GM18517 (cell line): ENCODE results near the gene IL17RE.
"Not testable (repeated sequence)": the region's sequence is repeated elsewhere in the genome, so short reads cannot be mapped to it uniquely, and the experiment has no call there.

Experiments
- ATAC-seq: cut with Tn5 transposase; IDR thresholded peaks from one replicate; pipeline ENCODE4 v1.9.1; 2021; ENCODE audit warnings: mild to moderate bottlenecking, moderate library complexity; ENCODE audit not compliant: unreplicated experiment

The IL17RE gene

DNA sequence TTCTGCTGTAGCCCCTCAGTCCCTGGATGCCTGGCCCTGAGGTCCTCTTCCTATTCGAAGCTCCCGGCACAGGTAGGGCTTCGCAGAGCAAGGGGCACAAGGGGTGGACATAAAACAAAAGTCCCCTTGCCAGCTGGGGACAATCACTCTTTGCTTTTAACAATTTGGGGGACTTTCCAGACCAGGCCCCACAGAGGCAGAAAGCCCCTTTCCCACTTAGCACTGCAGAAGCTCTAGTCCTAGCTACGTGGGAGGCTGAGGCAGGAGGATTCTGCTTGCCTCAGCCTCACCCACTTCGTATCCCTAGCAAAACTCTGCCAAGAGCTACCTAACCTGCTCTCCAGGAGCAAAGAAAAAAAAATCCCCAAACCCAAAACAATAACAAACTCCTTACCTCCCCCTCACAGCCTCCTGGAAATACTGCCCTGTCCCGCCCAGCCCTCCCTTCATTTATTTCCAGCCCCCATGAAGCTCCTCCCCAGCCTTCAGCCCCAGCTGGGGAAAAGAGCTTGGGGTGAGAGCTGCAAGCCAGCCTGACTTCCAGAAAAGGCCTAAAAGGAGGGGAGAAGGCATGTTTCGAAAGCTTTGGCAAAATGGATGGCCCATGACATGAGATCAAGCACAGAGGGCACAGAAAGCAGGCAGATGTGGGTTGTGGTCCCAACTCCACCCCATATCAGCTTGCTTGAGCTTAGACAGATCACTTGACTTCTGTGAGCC lies 22.7 kb upstream of the IL17RE start, which contains the start of gene CIDEC:
Gene CIDEC, minus strand, starts transcription at position 424 of the 720 bp plus-strand sequence. CDS start 1,767 bp downstream, outside the sequence.
- ATAC-seq: no peak

DNA sequence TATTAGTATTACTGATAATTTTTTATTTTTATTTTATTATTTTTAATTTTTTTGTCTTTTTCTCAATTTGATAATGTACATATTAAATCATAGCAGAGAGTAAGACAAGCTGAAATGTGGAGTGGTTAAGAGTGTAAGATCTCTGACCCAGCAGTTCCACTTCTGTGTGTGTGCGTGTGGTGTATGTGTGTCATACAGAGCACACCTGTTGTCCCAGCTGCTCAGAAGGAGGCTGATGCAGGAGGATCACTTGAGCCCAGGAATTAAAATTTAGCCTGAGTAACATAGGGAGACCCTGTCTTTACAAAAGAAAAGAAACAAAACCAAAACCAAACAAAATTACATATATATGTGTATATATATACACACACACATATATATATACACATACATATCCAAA lies 21.2 kb upstream of the IL17RE start:
- ATAC-seq: no peak

DNA sequence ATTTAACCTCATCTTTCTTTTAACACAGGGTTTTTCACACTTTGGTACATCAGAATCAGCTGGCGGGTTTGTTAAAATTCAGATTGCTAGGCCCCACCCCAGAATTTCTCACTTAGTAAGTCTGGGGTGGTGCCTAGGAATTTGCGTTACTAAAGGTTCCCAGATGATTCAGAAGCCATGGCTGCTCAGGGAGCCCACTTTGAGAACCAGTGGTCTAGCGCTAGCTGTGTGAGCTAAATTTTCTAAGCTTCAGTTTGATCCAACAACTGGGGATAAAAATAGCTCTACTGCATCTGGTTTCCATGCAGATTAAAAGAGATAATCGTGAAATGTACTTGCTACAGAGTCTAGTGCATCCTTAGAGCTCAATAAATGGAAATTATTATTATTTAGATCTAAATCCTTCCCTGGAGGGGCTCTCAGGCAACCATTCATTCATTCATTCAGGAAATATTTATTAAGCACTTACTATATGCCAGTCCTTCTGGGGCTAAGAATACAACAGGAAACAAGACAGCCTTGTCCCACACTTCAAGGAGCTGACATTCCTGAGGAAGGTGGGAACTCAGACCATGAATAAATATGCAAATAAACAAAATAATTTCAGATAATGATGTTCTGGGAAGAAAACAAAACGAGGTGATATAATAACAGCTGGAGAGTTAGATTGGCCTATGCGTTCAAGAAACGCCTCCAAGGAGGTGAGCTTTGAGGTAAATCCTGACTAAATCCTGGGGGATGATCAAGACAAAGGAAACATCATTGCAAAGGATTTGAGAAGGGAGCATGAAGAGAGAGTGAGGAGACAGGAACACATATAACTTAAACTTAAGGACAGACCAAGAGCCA lies 18.7 kb upstream of the IL17RE start:
- no peak for ATAC-seq

DNA sequence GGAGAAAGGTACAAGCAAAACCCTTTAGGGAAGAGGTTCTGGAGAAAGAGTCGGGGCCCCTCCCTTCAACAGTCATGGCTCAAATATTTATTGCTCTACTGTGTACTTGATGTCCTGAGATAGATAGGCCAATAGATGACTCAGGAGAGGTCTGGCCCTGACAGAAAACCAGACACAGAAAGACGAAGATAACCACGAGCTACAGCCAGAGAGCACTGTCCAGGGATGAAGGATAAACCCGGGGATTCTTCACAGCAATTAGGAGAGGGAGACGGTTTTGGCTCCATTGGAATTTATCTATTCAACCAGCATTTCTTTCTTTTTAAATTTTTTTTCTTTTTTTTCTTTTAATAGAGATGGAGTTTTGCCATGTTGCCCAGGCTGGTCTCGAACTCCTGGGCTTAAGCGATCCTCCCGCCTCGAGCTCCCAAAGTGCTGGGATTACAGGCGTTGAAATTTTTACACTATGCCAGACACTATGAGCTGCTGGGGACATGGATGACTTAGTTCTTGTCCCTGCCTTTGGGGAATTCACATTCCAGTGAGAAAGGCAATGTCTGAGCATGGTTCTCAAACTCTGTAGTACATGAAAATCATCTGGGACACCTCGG lies 18.0 kb upstream of the IL17RE start:
- no peak for ATAC-seq

DNA sequence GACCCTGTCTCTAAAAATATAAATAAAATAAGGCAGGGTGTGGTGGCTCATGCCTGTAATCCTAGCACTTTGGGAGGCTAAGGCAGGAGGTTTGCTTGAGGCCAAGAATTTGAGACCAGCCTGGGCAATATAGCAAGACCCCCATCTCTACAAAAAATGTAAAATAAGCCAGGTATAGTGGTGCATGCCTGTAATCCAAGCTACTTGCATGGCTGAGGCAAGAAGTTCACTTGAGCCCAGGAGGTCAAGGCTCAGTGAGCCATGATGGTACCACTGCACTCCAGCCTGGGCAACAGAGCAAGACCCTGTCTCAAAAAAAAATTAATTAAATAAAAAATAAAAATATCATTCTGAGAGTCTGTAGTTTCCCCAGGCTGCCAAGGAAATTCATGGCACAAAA lies 16.3 kb upstream of the IL17RE start:
- ATAC-seq: no peak

DNA sequence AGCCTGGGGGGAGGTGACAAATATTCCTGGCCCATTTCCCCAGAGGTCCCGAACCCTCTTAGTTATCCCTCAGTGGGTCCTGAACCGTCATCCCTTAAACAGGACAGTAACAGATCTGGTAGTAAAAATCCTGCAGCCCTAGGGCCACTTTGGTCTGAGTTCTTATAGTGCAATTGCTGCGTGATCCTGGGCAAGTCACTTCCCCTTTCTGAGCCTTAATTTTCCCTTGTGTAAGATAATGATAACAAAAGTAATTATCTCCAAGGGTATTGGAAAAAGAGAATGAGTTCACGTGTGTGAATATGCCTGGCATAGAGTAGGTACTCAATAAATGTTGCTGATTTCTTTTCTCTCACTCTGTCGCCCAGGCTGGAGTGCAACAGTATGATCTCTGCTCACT lies 15.2 kb upstream of the IL17RE start:
- ATAC-seq: no peak

DNA sequence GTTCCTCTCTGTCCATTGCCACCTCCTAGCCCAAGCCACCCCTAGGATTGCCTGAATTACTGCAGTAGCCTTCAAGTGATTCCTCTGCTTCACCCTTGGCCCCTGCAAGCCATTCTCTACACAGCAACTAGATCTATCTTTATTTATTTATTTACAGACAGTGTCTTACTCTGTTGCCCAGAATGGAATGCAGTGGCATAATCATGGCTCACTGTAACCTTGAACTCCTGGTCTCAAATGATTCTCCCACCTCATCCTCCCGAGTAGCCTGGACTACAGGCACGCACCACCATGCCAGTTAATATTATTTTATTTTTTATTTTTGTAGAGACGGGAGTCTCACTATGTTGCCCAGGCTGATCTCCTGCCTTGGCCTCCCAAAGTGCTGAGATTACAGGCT lies 14.1 kb upstream of the IL17RE start:
- no peak for ATAC-seq

DNA sequence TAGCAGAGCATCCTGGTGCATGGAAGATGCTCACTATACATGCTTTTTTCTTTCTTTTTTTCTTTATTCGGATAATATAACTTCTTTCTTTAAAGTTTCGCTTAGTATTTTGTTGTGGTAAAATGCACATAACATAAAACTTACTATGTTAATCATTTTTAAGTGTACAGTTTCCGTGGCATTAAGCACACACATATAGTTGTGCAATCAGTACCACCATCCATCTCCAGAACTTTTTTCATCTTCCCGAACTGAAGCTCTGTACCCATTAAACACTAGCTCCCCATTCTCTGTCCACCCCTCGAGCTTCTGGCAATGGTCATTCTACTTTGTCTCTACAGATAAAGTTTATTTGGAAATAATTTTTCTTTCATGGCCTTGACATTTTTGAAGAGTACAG lies 13.2 kb upstream of the IL17RE start:
- no peak for ATAC-seq

DNA sequence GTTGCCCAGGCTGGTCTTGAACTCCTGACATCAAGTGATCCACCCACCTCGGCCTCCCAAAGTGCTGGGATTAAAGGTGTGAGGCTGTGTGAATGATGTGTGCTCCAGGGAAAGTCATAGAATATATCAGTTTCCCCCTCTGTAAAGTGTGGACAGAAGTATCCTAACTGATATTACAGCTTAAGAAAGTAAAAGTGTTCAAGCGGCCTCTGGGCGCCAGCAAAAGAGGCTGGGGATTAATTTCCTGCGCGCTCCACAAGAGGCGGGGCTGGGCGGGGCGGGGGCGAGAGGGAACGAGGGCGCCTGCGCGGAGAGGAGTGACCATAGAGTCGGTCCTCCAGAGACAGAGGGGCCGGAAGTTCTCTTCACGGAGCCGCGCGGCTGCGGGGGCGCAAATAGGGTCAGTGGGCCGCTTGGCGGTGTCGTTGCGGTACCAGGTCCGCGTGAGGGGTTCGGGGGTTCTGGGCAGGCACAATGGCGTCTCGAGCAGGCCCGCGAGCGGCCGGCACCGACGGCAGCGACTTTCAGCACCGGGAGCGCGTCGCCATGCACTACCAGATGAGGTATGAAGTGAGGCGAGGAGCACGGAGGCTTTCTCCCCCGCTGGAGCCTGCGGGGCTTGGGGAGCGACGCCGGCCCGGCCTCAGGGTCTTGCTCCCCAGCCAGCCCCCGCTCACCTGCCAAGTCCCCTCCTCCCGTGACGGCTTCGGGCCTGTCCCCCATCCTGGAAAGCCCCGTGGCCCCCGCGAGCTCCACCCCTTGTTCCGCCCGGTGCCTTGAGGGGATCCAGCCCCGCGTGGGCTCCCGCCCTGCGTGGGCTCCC lies 12.2 kb upstream of the IL17RE start, which contains the start of gene JAGN1:
Gene JAGN1, plus strand, starts transcription at position 362 of the 823 bp plus-strand sequence. Its CDS starts 113 bp downstream, at position 475.
- peak; percentile 63 for ATAC-seq

DNA sequence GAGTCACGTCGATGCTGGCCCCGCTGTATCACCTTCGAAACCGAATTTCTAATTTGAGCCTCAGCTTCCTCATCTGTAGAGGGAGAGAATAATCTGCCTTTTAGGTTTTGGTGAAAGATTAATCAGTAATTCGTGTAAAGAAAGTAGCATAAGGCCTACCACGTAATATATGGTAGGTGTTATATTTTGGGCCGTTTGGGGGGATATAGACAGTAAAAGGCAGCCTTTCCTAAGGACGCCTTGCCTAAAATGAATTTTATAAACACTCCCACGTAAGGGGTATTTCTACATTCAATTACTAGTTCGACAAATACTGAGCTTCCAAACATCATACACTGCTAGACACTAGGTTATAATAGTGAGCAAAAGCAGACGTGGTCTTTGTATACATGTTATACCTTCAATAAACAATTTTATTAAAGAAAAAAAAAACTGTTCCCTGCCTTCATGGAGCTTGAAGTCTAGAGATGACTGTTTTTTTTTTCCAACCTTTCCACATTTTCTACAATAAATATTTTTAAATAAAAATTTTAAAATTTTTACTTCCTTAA lies 11.5 kb upstream of the IL17RE start:
- ATAC-seq: no peak

DNA sequence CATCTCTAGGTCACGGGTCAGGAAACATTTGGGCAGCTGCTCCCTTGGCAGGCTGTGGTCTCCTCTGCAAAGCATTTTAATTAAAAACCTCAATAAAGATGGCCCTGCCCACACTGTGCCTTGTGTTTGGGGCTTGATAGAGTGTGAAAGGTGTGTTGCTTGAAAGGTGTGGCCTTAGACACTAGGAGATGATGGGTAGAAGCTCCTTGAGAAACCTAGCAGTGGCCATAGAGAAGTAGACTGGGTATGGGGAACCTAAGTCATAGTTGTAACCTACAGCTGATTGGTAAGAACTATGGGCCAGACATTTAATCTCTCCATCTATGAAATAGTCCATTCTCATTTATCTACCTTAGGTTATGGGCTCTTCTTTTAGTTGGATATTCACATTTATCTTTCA lies 8.9 kb upstream of the IL17RE start:
- no peak for ATAC-seq

DNA sequence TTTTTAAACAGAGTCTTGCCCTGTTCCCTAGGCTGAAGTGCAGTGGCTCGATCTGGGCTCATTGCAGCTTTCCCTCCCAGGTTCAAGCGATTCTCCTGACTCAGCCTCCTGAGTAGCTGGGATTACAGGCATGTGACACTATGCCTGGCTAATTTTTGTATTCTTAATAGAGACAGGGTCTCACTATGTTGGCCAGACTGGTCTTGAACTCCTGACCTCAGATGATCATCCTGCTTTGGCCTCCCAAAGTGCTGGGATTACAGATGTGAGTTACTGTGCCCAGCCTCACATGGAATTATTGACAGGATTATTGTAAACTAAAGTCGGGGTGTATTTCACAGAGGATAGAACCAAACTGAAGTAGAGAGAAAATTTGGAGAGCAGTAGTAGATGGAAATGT lies 6.9 kb upstream of the IL17RE start:
- not testable (repeated sequence) for ATAC-seq

DNA sequence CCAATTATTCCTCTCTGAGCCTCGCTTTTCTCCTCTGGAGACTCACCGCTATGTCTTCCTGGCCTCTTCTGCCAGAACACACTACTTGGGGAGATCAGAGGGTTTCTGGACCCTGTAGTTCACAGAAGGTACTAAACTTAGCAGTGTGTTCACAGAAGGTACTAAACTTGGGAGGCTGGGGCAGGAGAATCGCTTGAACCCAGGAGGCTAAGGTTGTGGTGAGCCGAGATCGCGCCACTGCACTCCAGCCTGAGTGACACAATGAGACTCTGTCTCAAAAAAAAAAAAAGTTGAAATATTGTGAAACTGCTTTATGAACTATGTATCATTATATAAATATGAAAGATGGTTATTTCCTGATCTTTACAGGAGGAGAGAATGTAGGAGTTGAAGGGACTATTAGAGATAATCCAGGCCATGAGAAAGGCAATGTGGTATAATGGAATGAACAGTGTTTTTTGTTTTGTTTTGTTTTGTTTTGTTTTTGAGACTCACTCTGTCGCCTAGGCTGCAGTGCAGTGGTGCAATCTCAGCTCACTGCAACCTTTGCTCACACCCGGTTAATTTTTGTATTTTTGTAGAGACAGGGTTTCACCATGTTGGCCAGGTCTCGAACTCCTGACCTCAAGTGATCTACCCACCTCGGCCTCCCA lies 5.8 kb upstream of the IL17RE start:
- not testable (repeated sequence) for ATAC-seq

DNA sequence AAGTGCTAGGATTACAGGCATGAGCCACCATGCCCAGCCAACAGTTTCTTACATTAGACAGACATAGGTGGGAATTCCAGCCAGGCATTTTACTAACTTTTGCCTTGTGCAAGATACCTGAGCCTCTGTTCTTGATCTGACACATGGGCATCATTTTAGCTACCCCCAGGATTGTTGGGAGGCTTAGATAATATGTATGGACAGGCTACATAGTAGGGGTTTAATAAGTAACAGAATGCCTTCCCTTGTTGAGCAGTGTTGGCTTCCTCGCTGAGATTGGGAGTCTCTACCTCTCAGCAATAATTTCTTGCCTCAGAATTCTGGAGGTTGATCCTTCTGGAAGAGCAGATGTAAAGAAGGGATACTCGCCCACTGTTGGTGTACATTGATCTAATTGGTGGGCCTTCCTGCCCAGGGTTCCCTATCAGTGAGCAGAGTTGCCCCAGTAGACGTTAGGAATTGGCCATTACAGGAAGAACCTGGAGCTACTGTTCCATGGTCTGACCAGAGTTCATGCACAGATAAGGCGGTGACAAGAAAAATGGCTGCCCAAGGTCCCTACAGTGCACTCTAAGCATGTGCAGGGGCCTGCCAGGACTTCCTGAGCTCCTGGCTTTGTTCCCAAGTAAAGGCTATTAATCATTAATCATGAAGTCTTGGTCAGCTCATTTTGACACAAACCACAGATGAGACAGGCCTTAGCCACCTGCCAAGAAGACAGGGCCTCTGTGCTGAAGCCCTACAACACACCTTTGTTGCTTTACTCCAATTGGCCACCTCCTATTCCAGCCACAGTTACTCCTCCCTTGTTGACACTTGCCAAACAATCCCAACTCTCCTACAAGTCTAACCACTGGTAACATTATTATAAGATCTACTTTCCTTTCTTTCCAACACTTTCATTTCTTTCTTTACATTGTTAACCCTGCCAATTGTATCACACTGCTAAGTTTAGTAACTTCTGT lies 5.0 kb upstream of the IL17RE start:
- peak; percentile 52 for ATAC-seq

DNA sequence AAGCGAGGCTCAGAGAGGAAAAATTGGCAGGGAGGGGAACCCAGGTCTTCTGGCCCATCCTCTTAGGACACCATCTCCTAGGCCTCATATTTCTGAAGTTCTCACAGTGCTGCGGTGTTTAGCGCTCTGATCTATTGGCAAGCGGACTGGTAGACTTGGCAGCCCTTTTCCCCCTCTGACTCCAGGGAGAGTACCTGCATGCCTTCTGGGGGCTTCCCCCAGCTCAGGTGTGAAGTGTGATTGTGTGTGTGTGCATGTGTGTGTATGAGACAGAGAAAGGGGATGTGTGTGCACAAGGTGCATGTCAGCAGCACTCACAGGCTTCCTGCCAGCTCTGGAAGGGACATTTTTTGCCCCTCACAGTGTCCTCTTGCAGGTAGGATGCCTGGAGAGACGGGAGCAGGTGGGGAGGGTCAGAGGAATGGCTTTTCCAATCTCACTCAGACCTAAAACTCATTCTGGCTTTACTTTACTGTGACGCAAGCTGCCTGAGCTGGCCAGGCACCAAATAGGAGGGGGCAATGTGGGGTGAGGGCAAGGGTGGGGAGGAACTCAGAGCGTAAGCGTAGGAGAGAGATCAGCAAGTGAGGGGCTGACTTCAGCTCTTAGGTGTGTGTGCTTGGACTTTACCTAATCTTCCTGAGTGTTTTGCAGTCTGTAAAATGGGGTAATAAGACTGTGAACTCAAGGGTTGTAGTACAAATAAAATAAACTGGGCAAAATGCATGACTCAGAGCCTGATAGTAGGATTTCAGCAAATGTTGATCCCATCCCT lies 4.0 kb upstream of the IL17RE start:
- ATAC-seq: no peak

DNA sequence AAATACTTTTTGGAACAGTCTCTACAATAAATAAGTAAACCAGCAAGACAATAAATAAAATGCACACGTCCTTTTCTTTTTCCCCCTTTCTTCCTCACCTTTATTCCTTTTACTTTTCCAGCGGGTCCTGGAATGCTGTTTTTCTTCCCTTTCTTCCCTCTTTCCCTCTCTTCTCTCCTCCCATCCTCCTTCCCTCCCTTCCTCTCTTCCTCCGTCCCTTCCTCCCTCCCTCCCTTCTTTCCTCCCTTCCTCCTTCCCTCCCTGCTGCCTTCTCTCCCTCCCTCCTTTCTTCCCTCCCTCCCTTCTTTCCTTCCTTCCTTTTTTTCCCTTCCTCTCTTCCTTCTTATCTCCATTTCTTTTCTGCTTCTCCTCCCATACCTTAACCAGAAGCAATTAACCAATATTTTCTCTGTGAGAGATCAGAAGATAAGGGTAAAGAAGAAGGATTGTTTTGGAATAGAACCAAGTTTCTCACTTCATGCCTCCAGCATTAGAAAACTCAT lies 3.3 kb upstream of the IL17RE start:
- ATAC-seq: no peak

DNA sequence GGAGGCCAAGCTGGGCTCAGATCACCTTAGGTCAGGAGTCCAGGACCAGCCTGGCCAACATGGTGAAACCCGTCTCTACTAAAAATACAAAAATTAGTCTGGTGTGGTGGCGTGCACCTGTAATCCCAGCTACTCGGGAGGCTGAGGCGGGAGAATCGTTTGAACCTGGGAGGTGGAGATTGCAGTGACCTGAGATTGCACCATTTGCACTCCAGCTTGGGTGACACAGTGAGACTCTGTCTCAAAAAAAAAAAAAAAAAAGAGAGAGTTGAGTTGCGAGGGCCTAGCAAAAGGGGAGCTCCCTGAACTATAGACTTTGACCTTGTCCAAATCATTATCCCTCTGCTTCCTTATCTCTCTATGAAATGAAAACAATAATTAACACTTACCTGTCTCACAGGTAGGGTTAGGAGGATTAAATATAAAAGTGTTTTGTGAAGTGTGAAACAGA lies 1.7 kb upstream of the IL17RE start:
- not testable (repeated sequence) for ATAC-seq

DNA sequence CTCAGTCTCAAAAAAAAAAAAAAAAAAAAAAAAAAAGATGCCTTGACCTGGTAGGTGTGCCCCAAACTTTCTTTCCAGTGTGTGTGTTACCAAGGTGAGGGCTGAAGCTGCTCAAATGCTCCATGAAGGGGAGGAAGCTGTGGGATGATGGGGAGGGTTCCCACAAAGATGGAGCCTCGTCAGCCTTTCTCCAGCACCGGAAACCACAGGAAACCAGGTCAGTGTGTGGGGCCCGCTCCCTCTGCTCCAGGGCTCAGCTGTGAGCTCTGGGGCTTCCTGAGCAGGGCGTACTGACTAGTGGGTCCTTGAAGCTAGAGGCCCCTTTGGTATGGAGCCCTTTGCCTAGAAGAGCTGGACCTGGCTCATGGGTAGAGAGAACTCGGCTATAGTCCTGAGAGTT lies 681 bp upstream of the IL17RE start:
- ATAC-seq: no peak
